Neural crest cell (in vitro differentiated cells): ENCODE results near the gene CKS1B. TPM values are rescaled to one million over a fixed set of nuclear protein-coding genes. Genes with fewer than 3 reads are reported as not detected.

Source experiments
- DNase-seq: peaks from one replicate; pipeline ENCODE4 v3.0.0; 2021; ENCODE audit warnings: low read depth, mixed read lengths, low spot score
- H3K27ac Mint-ChIP-seq: one replicate; pipeline ENCODE4 v1.8.0; 2021; ENCODE audit warnings: mild to moderate bottlenecking, mixed read lengths; ENCODE audit not compliant: unreplicated experiment
- H3K27me3 Mint-ChIP-seq: 2 replicates; pipeline ENCODE4 v1.8.0; 2021; ENCODE audit warnings: low read depth, mild to moderate bottlenecking, mixed read lengths
- H3K36me3 Mint-ChIP-seq: 2 replicates; pipeline ENCODE4 v1.8.0; 2021; ENCODE audit warnings: low read depth, mild to moderate bottlenecking, mixed read lengths
- H3K4me1 Mint-ChIP-seq: 2 replicates; pipeline ENCODE4 v1.8.0; 2021; ENCODE audit warnings: mixed read lengths
- H3K4me3 Mint-ChIP-seq: one replicate; pipeline ENCODE4 v1.8.0; 2021; ENCODE audit warnings: mild to moderate bottlenecking, mixed read lengths
- H3K9me3 Mint-ChIP-seq: 2 replicates; pipeline ENCODE4 v1.8.0; 2021; ENCODE audit warnings: mixed read lengths
- CTCF ChIP-seq: fragments of 200-600 bp; sonication (generic); conservative IDR thresholded peaks from 2 replicates; pipeline ENCODE4 v1.5.0; 2021; ENCODE audit warnings: antibody characterized with exemption, mild to moderate bottlenecking
- total RNA-seq: library from RNA; stranded (reverse); gene quantifications from 2 replicates; pipeline ENCODE4 v1.2.1, GENCODE V29; 2021

CKS1B gene
- total RNA-seq, 1 donor from 2014 or later = 211 TPM

- Mint-ChIP-seq H3K36me3 (no peaks in the 10 kb centered on the region), H3K27me3 (no peaks in the 10 kb centered on the region), H3K27ac (no peak overlapping the region), H3K4me1 (peaks cover 29% of the 10 kb centered on the region), H3K9me3 (no peaks in the 10 kb centered on the region), H3K4me3 (peak overlapping the region; percentile 71)
- peak; percentile 99 for TF ChIP-seq CTCF
- DNase-seq = peak; percentile 85
These were observed 42.8 kb downstream of the CKS1B start for GRCh38 chr1:155017041-155017945.

- H3K27ac Mint-ChIP-seq = no peak overlapping the region
These were observed 43.5 kb downstream of the CKS1B start for GRCh38 chr1:155017946-155018316.

GRCh38 chr1:155018617-155019348 is 44.3 kb downstream of the CKS1B start:
- Mint-ChIP-seq H3K9me3 (no peaks in the 10 kb centered on the region), H3K4me1 (peaks cover 20% of the 10 kb centered on the region), H3K36me3 (no peaks in the 10 kb centered on the region), H3K27ac (peak overlapping the region; percentile 30), H3K4me3 (no peak overlapping the region), H3K27me3 (no peaks in the 10 kb centered on the region)
- no peak for DNase-seq
- no peak for TF ChIP-seq CTCF

More at GRCh38 chr1:155017946-155018316, 43.5 kb downstream of the CKS1B start:
- no peak for TF ChIP-seq CTCF
- DNase-seq = no peak
- Mint-ChIP-seq H3K4me1 (peaks cover 22% of the 10 kb centered on the region), H3K36me3 (no peaks in the 10 kb centered on the region), H3K9me3 (no peaks in the 10 kb centered on the region), H3K27me3 (no peaks in the 10 kb centered on the region), H3K4me3 (peak overlapping the region; percentile 57)

- H3K9me3 Mint-ChIP-seq = no peaks in the 10 kb centered on the region
- H3K4me1 Mint-ChIP-seq = peaks cover 20% of the 10 kb centered on the region
- no peaks in the 10 kb centered on the region for H3K36me3 Mint-ChIP-seq
- no peak overlapping the region for H3K27ac Mint-ChIP-seq
- TF ChIP-seq CTCF = no peak
- DNase-seq = no peak
- no peaks in the 10 kb centered on the region for H3K27me3 Mint-ChIP-seq
- H3K4me3 Mint-ChIP-seq = peak overlapping the region; percentile 20
These were observed 45.1 kb downstream of the CKS1B start for GRCh38 chr1:155019377-155020245.
